Stomach (tissue), 4 donors: ENCODE measurements around the gene SNX9.
"Not testable (repeated sequence)": the region's sequence is repeated elsewhere in the genome, so short reads cannot be mapped to it uniquely, and the experiment has no call there.

Experiments
- CTCF ChIP-seq, 7 experiments: fragments of 450-650 bp in 4 of 7; fragments of 200-600 bp in 3 of 7; sonication (generic) in 3 of 7; IDR thresholded peaks; one replicate each; pipeline ENCODE4 v1.5.1; 2016 to 2019; ENCODE audit warnings: antibody characterized with exemption in 7 of 7, control low read depth in 2 of 7, mild to moderate bottlenecking in 1 of 7
- POLR2A ChIP-seq, 4 donors: fragments of 450-650 bp; IDR thresholded peaks; one replicate each; pipeline ENCODE4 v1.6.1; 2016; ENCODE audit warnings: antibody characterized with exemption in 4 of 4, control low read depth in 2 of 4, mild to moderate bottlenecking in 1 of 4, moderate library complexity in 1 of 4
- POLR2AphosphoS5 ChIP-seq, 3 donors: sonication (generic); formaldehyde crosslinking; IDR thresholded peaks; one replicate each; pipeline ENCODE4 v1.6.1; 2016; ENCODE audit warnings: antibody characterized with exemption in 3 of 3

GRCh38 chr6:157900262-157900661 lies 77.2 kb downstream of the SNX9 start:
- not testable (repeated sequence) for TF ChIP-seq CTCF, POLR2A, POLR2AphosphoS5 (IDR thresholded peaks at IDR 0.05)
